Upper lobe of left lung (tissue), 4 donors: ENCODE data around the gene OAS1.

Experiments used
- CTCF ChIP-seq, 6 experiments: fragments of 450-650 bp in 4 of 6; fragments of 200-600 bp in 2 of 6; sonication (generic) in 2 of 6; IDR thresholded peaks; one replicate each; pipeline ENCODE4 v1.5.1; 2016 to 2019; ENCODE audit warnings: antibody characterized with exemption in 6 of 6
- EP300 ChIP-seq, 4 donors: sonication (generic); formaldehyde crosslinking; IDR thresholded peaks; one replicate each; pipeline ENCODE4 v1.5.1; 2017; ENCODE audit warnings: antibody characterized with exemption in 4 of 4, control low read depth in 2 of 4
- POLR2AphosphoS5 ChIP-seq, 2 donors: sonication (generic); formaldehyde crosslinking; IDR thresholded peaks; one replicate each; pipeline ENCODE4 v1.5.1; 2017; ENCODE audit warnings: antibody characterized with exemption in 2 of 2

GRCh38 chr12:112905451-112906089 is 1.2 kb upstream of the OAS1 start:
- no peak for TF ChIP-seq POLR2AphosphoS5 (IDR thresholded peaks at IDR 0.05)
- TF ChIP-seq CTCF (IDR thresholded peaks at IDR 0.05): no peak
- TF ChIP-seq EP300 (IDR thresholded peaks at IDR 0.05): no peak
